GM18526 (cell line): ENCODE results near the gene SLC22A6.

Source experiments
- POLR2A ChIP-seq: IDR thresholded peaks from 3 replicates; pipeline ENCODE4 v1.6.1; 2011; ENCODE audit not compliant: insufficient read length; ENCODE audit errors: extremely low read depth

Gene SLC22A6

GRCh38 chr11:62926680-62927455 lies 57.9 kb downstream of the SLC22A6 start:
- TF ChIP-seq POLR2A, result no peak
